Bronchial epithelial cell (primary cell): ENCODE results near the gene TAS2R16. TPM values are rescaled to one million over a fixed set of nuclear protein-coding genes. Genes with fewer than 3 reads are reported as not detected.

Source experiments
- DNase-seq: peaks from one replicate; pipeline ENCODE4 v3.0.0-alpha.2; 2010; ENCODE audit warnings: low read depth
- FAIRE-seq: peaks from 2 replicates; lab custom pipeline; 2011; peaks lifted over from hg19 to GRCh38; lab: Jason Lieb, UNC
- H3K27me3 ChIP-seq: 2 replicates; pipeline ENCODE4 v1.5.1; 2011; ENCODE audit warnings: low read length; ENCODE audit not compliant: control insufficient read depth, insufficient read depth
- H3K36me3 ChIP-seq: 2 replicates; pipeline ENCODE4 v1.5.1; 2011; ENCODE audit warnings: low read length; ENCODE audit not compliant: control insufficient read depth, insufficient read depth
- H3K4me3 ChIP-seq: 2 replicates; pipeline ENCODE4 v1.5.1; 2011; ENCODE audit warnings: mild to moderate bottlenecking, low read depth, low read length, control low read depth
- CTCF ChIP-seq: IDR thresholded peaks from 2 replicates; pipeline ENCODE4 v1.5.1; 2011; ENCODE audit warnings: mild to moderate bottlenecking, moderate library complexity, low read length, control low read depth, inconsistent platforms; ENCODE audit not compliant: insufficient read depth, severe bottlenecking
- total RNA-seq: library from RNA; depleted of rRNA; stranded (reverse); fragments of >200 nt; gene quantifications from 2 replicates; pipeline ENCODE4 v1.2.1, GENCODE V29; 2014

Gene TAS2R16
- total RNA-seq, 1 donor from 2014 or later = not detected

GRCh38 chr7:123028339-123028738 is 32.8 kb upstream of the TAS2R16 start:
- DNase-seq (no peak), FAIRE-seq (no peak)
- no peaks in the 10 kb centered on the region for H3K36me3 ChIP-seq
- no peak overlapping the region for H3K4me3 ChIP-seq
- TF ChIP-seq CTCF = no peak
- no peaks in the 10 kb centered on the region for H3K27me3 ChIP-seq

GRCh38 chr7:123026251-123026650 is 30.8 kb upstream of the TAS2R16 start:
- H3K27me3 ChIP-seq = no peaks in the 10 kb centered on the region
- no peaks in the 10 kb centered on the region for H3K36me3 ChIP-seq
- H3K4me3 ChIP-seq = no peak overlapping the region
- FAIRE-seq (no peak), DNase-seq (no peak)
- no peak for TF ChIP-seq CTCF

GRCh38 chr7:123024989-123025758 is 29.7 kb upstream of the TAS2R16 start:
- no peak for TF ChIP-seq CTCF
- DNase-seq (peak; percentile 86), FAIRE-seq (no peak)
- Histone ChIP-seq H3K36me3 (no peaks in the 10 kb centered on the region), H3K4me3 (no peak overlapping the region), H3K27me3 (no peaks in the 10 kb centered on the region)

GRCh38 chr7:123023126-123023525 is 27.6 kb upstream of the TAS2R16 start:
- Histone ChIP-seq H3K27me3 (no peaks in the 10 kb centered on the region), H3K4me3 (no peak overlapping the region), H3K36me3 (no peaks in the 10 kb centered on the region)
- TF ChIP-seq CTCF = no peak
- DNase-seq (no peak), FAIRE-seq (no peak)

GRCh38 chr7:123022576-123022975 is 27.1 kb upstream of the TAS2R16 start:
- no peaks in the 10 kb centered on the region for H3K27me3 ChIP-seq
- TF ChIP-seq CTCF = no peak
- no peak overlapping the region for H3K4me3 ChIP-seq
- DNase-seq (no peak), FAIRE-seq (no peak)
- no peaks in the 10 kb centered on the region for H3K36me3 ChIP-seq

GRCh38 chr7:123012435-123012834 is 16.9 kb upstream of the TAS2R16 start:
- Histone ChIP-seq H3K36me3 (no peaks in the 10 kb centered on the region), H3K27me3 (no peaks in the 10 kb centered on the region), H3K4me3 (no peak overlapping the region)
- FAIRE-seq (no peak), DNase-seq (no peak)
- TF ChIP-seq CTCF = no peak
